WI38 (cell line): ENCODE measurements around the gene HSP90AA1.

Experiments used
- H3K4me3 ChIP-seq: 2 replicates; pipeline ENCODE4 v1.5.1; 2011; ENCODE audit warnings: low read depth, mild to moderate bottlenecking, control low read depth, low read length
- CTCF ChIP-seq: IDR thresholded peaks from 2 replicates; pipeline ENCODE4 v1.5.1; 2012; ENCODE audit warnings: low read depth, mild to moderate bottlenecking, control low read depth, low read length

HSP90AA1 gene

GRCh38 chr14:102063109-102063807, 23.6 kb downstream of the HSP90AA1 start:
- H3K4me3 ChIP-seq, result no peak overlapping the region
- no peak for TF ChIP-seq CTCF

GRCh38 chr14:102058961-102059360, 27.9 kb downstream of the HSP90AA1 start:
- no peak overlapping the region for H3K4me3 ChIP-seq
- TF ChIP-seq CTCF, result no peak

- no peak for TF ChIP-seq CTCF
- H3K4me3 ChIP-seq, result no peak overlapping the region
Observed at GRCh38 chr14:102058146-102058545, 28.7 kb downstream of the HSP90AA1 start.

GRCh38 chr14:102057480-102058114, 29.2 kb downstream of the HSP90AA1 start:
- TF ChIP-seq CTCF, result no peak
- H3K4me3 ChIP-seq, result no peak overlapping the region

- no peak overlapping the region for H3K4me3 ChIP-seq
- no peak for TF ChIP-seq CTCF
Observed at GRCh38 chr14:102056694-102057442, 30.0 kb downstream of the HSP90AA1 start.

- TF ChIP-seq CTCF, result no peak
- H3K4me3 ChIP-seq, result no peak overlapping the region
Observed at GRCh38 chr14:102055181-102055901, 31.5 kb downstream of the HSP90AA1 start.
